ENCODE data around the gene DNM2.

GRCh38 chr19:10863107-10863717 is 145.3 kb downstream of the DNM2 start:
- TF ChIP-seq CTCF (IDR thresholded peaks at IDR 0.05) (no peak), EP300 (IDR thresholded peaks at IDR 0.05) (no peak), POLR2A (IDR thresholded peaks at IDR 0.05) (no peak)
